ENCODE measurements around the gene ITGA2. TPM values are rescaled to one million over a fixed set of nuclear protein-coding genes. Genes with fewer than 3 reads are reported as not detected.
"Not testable (repeated sequence)": the region's sequence is repeated elsewhere in the genome, so short reads cannot be mapped to it uniquely, and the experiment has no call there.

The ITGA2 gene
- total RNA-seq, 1 donor from 2014 or later, result 0.07 TPM

DNA sequence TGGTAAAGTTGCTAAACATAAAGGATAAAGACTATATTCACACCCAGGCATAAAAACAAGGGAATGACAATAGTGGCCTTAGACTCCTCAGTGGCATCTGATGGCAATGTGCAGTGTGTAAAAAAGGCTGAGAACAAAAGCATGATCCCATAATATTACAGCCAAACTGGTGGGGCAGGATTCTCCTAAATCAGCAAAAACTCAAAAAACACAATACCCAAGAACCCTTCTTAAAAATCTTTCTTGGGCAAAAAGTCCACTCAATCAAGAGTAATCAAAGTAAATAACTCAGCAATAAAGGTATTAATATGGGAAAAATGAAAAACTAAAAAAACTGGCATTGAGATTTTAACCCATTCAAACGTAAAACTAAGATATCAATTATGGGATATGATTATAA lies 122.0 kb downstream of the ITGA2 start:
- no peak for TF ChIP-seq CTCF (IDR thresholded peaks at IDR 0.05)
- ATAC-seq (ENCODE audit: low read depth) (no peak), DNase-seq (no peak)
- CTCF ChIA-PET, result no interaction called here
- H3K27ac Mint-ChIP-seq, result no peak overlapping the region
- intact Hi-C loops (cut with micrococcal nuclease), result no loop called here
- H3K4me1 Mint-ChIP-seq, result peaks cover 23% of the 10 kb centered on the region
- peaks cover 14% of the 10 kb centered on the region for H3K36me3 Mint-ChIP-seq (ENCODE audit: low read depth)
- POLR2A ChIA-PET, result no interaction called here
- H3K4me3 Mint-ChIP-seq, result no peak overlapping the region
- no peaks in the 10 kb centered on the region for H3K27me3 Mint-ChIP-seq
- no peaks in the 10 kb centered on the region for H3K9me3 Mint-ChIP-seq

DNA sequence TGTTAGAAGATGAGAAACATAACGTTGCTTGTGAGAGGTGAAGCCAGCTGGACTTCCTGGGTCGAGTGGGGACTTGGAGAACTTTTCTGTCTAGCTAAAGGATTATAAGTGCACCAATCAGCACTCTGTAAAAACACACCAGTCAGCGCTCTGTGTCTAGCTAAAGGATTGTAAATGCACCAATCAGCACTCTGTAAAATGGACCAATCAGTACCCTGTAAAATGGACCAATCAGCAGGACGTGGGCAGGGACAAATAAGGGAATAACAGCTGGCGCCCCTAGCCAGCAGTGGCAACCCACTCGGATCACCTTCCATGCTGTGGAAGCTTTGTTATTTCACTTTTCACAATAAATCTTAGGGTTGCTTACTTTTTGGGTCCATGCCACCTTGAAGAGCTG lies 123.2 kb downstream of the ITGA2 start:
- DNase-seq; CTCF ChIA-PET; H3K36me3 Mint-ChIP-seq (ENCODE audit: low read depth): not testable (repeated sequence)

DNA sequence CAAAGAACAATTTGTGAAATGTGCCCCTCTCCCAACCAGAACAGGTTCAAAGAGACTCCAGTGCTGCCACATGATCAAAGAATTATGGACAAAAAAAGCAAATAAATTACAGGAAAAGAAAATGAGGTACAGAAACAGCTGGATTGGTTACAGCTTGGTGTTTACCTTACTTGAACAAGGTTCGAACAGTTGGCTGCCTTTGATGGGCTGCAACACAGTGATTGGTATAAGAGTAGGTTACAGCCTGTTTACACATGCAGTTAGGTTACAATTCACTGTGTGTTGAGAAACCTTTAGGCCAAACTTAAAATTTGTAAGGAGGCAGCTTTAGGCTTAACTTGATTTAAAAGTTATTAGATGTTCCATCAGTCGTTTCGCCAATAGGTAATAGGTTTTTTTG lies 123.8 kb downstream of the ITGA2 start:
- no peak overlapping the region for H3K27ac Mint-ChIP-seq
- H3K4me1 Mint-ChIP-seq, result peaks cover 23% of the 10 kb centered on the region
- H3K27me3 Mint-ChIP-seq, result no peaks in the 10 kb centered on the region
- intact Hi-C loops (cut with micrococcal nuclease), result no loop called here
- ChIA-PET POLR2A (no interaction called here), CTCF (no interaction called here)
- TF ChIP-seq CTCF (IDR thresholded peaks at IDR 0.05), result no peak
- peaks cover 6% of the 10 kb centered on the region for H3K36me3 Mint-ChIP-seq (ENCODE audit: low read depth)
- H3K4me3 Mint-ChIP-seq, result no peak overlapping the region
- H3K9me3 Mint-ChIP-seq, result no peaks in the 10 kb centered on the region
- no peak for DNase-seq
- no peak for ATAC-seq (ENCODE audit: low read depth)

More for the DNA sequence above, 123.2 kb downstream of the ITGA2 start:
- H3K27ac Mint-ChIP-seq; ATAC-seq (ENCODE audit: low read depth); H3K27me3 Mint-ChIP-seq; H3K4me3 Mint-ChIP-seq; POLR2A ChIA-PET; intact Hi-C loops (cut with micrococcal nuclease); H3K9me3 Mint-ChIP-seq: not testable (repeated sequence)
- H3K4me1 Mint-ChIP-seq, result peaks cover 23% of the 10 kb centered on the region

GRCh38 chr5:53113947-53114346 lies 124.8 kb downstream of the ITGA2 start:
- Mint-ChIP-seq H3K4me3 (no peak overlapping the region), H3K27me3 (no peaks in the 10 kb centered on the region), H3K36me3 (ENCODE audit: low read depth) (peaks cover 5% of the 10 kb centered on the region), H3K4me1 (peaks cover 19% of the 10 kb centered on the region), H3K27ac (no peak overlapping the region), H3K9me3 (no peaks in the 10 kb centered on the region)
- ChIA-PET POLR2A (no interaction called here), CTCF (no interaction called here)
- DNase-seq, result no peak
- no peak for TF ChIP-seq CTCF (IDR thresholded peaks at IDR 0.05)
- no peak for ATAC-seq (ENCODE audit: low read depth)
- intact Hi-C loops (cut with micrococcal nuclease), result no loop called here

GRCh38 chr5:53114988-53115387 lies 125.8 kb downstream of the ITGA2 start:
- ChIA-PET CTCF (no interaction called here), POLR2A (interaction anchor here (0.7 kb wide), 1 partner anchor 54 kb away, joined by 3 read pairs; no protein-coding TSS in a partner anchor)
- TF ChIP-seq CTCF (IDR thresholded peaks at IDR 0.05), result no peak
- no peaks in the 10 kb centered on the region for H3K27me3 Mint-ChIP-seq
- peaks cover 12% of the 10 kb centered on the region for H3K4me1 Mint-ChIP-seq
- no peak overlapping the region for H3K27ac Mint-ChIP-seq
- no peaks in the 10 kb centered on the region for H3K36me3 Mint-ChIP-seq (ENCODE audit: low read depth)
- intact Hi-C loops (cut with micrococcal nuclease), result no loop called here
- no peak for DNase-seq
- no peak overlapping the region for H3K4me3 Mint-ChIP-seq
- no peaks in the 10 kb centered on the region for H3K9me3 Mint-ChIP-seq
- no peak for ATAC-seq (ENCODE audit: low read depth)

GRCh38 chr5:53116597-53116996 lies 127.4 kb downstream of the ITGA2 start:
- intact Hi-C loops (cut with micrococcal nuclease), result no loop called here
- ChIA-PET CTCF (no interaction called here), POLR2A (no interaction called here)
- Mint-ChIP-seq H3K4me1 (no peaks in the 10 kb centered on the region), H3K36me3 (ENCODE audit: low read depth) (no peaks in the 10 kb centered on the region), H3K27ac (no peak overlapping the region), H3K9me3 (no peaks in the 10 kb centered on the region), H3K27me3 (no peaks in the 10 kb centered on the region), H3K4me3 (no peak overlapping the region)
- TF ChIP-seq CTCF (IDR thresholded peaks at IDR 0.05), result no peak
- DNase-seq (no peak), ATAC-seq (ENCODE audit: low read depth) (no peak)

Measured in activated B cell treated with CpG ODN at 0.5 μM for 24 hours (primary cell).